Stimulated activated CD8-positive, alpha-beta memory T cell treated with anti-CD3 and anti-CD28 coated beads, Interleukin-15, amount 100 ng/mL, for 24 hours (primary cell): ENCODE data around the gene IDH3B.

ENCODE experiments used
- DNase-seq: peaks from one replicate; pipeline ENCODE4 v3.0.0-alpha.2; 2020; ENCODE audit warnings: low read depth

IDH3B gene

GRCh38 chr20:2656471-2657117, 7.4 kb downstream of the IDH3B start:
- DNase-seq = no peak

- DNase-seq = no peak
Observed at GRCh38 chr20:2655331-2656116, 8.5 kb downstream of the IDH3B start.

- no peak for DNase-seq
Observed at GRCh38 chr20:2654831-2655230, 9.2 kb downstream of the IDH3B start.

GRCh38 chr20:2654384-2654822, 9.6 kb downstream of the IDH3B start:
- DNase-seq = no peak

- DNase-seq = no peak
Observed at GRCh38 chr20:2653556-2654383, 10.2 kb downstream of the IDH3B start.

GRCh38 chr20:2652724-2653555, 11.1 kb downstream of the IDH3B start:
- DNase-seq = no peak

GRCh38 chr20:2651772-2652723, 12.0 kb downstream of the IDH3B start, which contains the start of gene NOP56:
NOP56 (plus strand) TSS chr20:2652632; CDS start chr20:2652661, 29 bp downstream.
- DNase-seq = peak; percentile 92

GRCh38 chr20:2643708-2644107, 20.3 kb downstream of the IDH3B start:
- no peak for DNase-seq

GRCh38 chr20:2640899-2641298, 23.1 kb downstream of the IDH3B start:
- DNase-seq = no peak

- DNase-seq = no peak
Observed at GRCh38 chr20:2640260-2640659, 23.8 kb downstream of the IDH3B start.

- DNase-seq = no peak
Observed at GRCh38 chr20:2637246-2637645, 26.8 kb downstream of the IDH3B start.

- DNase-seq = no peak
Observed at GRCh38 chr20:2633381-2633780, 30.6 kb downstream of the IDH3B start.

GRCh38 chr20:2631228-2631627, 32.8 kb downstream of the IDH3B start:
- DNase-seq = no peak

GRCh38 chr20:2626853-2627541, 37.0 kb downstream of the IDH3B start:
- no peak for DNase-seq

GRCh38 chr20:2625062-2625461, 39.0 kb downstream of the IDH3B start:
- DNase-seq = no peak

GRCh38 chr20:2624190-2624589, 39.8 kb downstream of the IDH3B start:
- no peak for DNase-seq

- DNase-seq = no peak
Observed at GRCh38 chr20:2619961-2620595, 43.9 kb downstream of the IDH3B start.

- no peak for DNase-seq
Observed at GRCh38 chr20:2619337-2619736, 44.7 kb downstream of the IDH3B start.

GRCh38 chr20:2618815-2619214, 45.2 kb downstream of the IDH3B start:
- no peak for DNase-seq
